Esophagus mucosa (tissue), 1 donor: ENCODE data around the gene CDC14A. TPM values are rescaled to one million over a fixed set of nuclear protein-coding genes. Genes with fewer than 3 reads are reported as not detected.
A peak's percentile ranks its signal among the peaks of the same experiment; 100 is the strongest.

Experiments
- ATAC-seq: fragments of 200-7000 bp; cut with Tn5 transposase; one replicate; pipeline ENCODE4 v1.9.1; 2020
- total RNA-seq: library from RNA; stranded (reverse); gene quantifications from one replicate; pipeline ENCODE4 v1.2.4, GENCODE V29; 2023
- donor health status: DM: yes; HTN: yes; CAD: no.

The CDC14A gene
- total RNA-seq, 1 donor from 2014 or later = 2.7 TPM

- ATAC-seq = peak; percentile 78
Observed at GRCh38 chr1:100543640-100544039, 191.3 kb downstream of the CDC14A start.

- no peak for ATAC-seq
Observed at GRCh38 chr1:100544791-100545190, 192.5 kb downstream of the CDC14A start.

GRCh38 chr1:100545855-100546254 is 193.5 kb downstream of the CDC14A start:
- ATAC-seq = no peak

GRCh38 chr1:100552031-100552430 is 199.7 kb downstream of the CDC14A start:
- ATAC-seq = no peak

GRCh38 chr1:100552922-100553321 is 200.6 kb downstream of the CDC14A start:
- no peak for ATAC-seq

GRCh38 chr1:100556181-100556580 is 203.9 kb downstream of the CDC14A start:
- ATAC-seq = no peak

GRCh38 chr1:100556925-100557605 is 204.8 kb downstream of the CDC14A start:
- ATAC-seq = no peak

GRCh38 chr1:100557606-100557953 is 205.3 kb downstream of the CDC14A start:
- ATAC-seq = no peak

GRCh38 chr1:100565533-100565932 is 213.2 kb downstream of the CDC14A start:
- ATAC-seq = no peak

GRCh38 chr1:100565937-100566699 is 213.8 kb downstream of the CDC14A start:
- no peak for ATAC-seq

GRCh38 chr1:100567062-100567461 is 214.8 kb downstream of the CDC14A start:
- no peak for ATAC-seq

Other genes with a start within 250 kb of the CDC14A start
- gene SASS6, start 219.6 kb upstream of the CDC14A start, total RNA-seq = 2.9 TPM
- gene TRMT13, start 219.3 kb upstream of the CDC14A start, total RNA-seq = 9.4 TPM
- not detected for gene LRRC39, start 174.2 kb upstream of the CDC14A start, total RNA-seq
- gene DBT, start 102.7 kb upstream of the CDC14A start, total RNA-seq = 12.7 TPM
- 27.5 TPM for gene RTCA, start 86.3 kb upstream of the CDC14A start, total RNA-seq
- gene GPR88, start 185.6 kb downstream of the CDC14A start, total RNA-seq = not detected